KMS-11 (cell line): Measurements from ENCODE around the gene IQSEC1.

ENCODE experiments used
- H2AFZ ChIP-seq: fragments of 200-600 bp; sonication (generic); 2 replicates; pipeline ENCODE4 v1.6.1; 2016; ENCODE audit warnings: antibody characterized with exemption, mixed run types, low read depth
- H3K27ac ChIP-seq: fragments of 200-600 bp; sonication (generic); 2 replicates; pipeline ENCODE4 v1.6.1; 2016; ENCODE audit warnings: mild to moderate bottlenecking, mixed run types
- H3K27me3 ChIP-seq: fragments of 200-600 bp; sonication (generic); 2 replicates; pipeline ENCODE4 v1.6.1; 2017; ENCODE audit warnings: mild to moderate bottlenecking, low read depth, mixed run types, moderate library complexity; ENCODE audit not compliant: insufficient read depth
- H3K36me3 ChIP-seq: fragments of 200-600 bp; sonication (generic); 2 replicates; pipeline ENCODE4 v1.6.1; 2017; ENCODE audit warnings: mild to moderate bottlenecking, mixed run types; ENCODE audit not compliant: insufficient read depth
- H3K4me1 ChIP-seq: fragments of 200-600 bp; sonication (generic); 2 replicates; pipeline ENCODE4 v1.6.1; 2016; ENCODE audit warnings: mild to moderate bottlenecking, low read depth, mixed run types; ENCODE audit not compliant: poor library complexity, severe bottlenecking
- H3K4me2 ChIP-seq: fragments of 200-600 bp; sonication (generic); 2 replicates; pipeline ENCODE4 v1.7.0; 2016; ENCODE audit warnings: mild to moderate bottlenecking, mixed run types
- H3K4me3 ChIP-seq: fragments of 200-600 bp; sonication (generic); IDR thresholded peaks from 2 replicates; pipeline ENCODE4 v1.6.1; 2017; ENCODE audit warnings: low read depth, low read length, mixed read lengths; ENCODE audit not compliant: insufficient read depth
- H3K79me2 ChIP-seq: fragments of 200-600 bp; sonication (generic); 2 replicates; pipeline ENCODE4 v1.6.1; 2016; ENCODE audit warnings: low read depth, mixed run types; ENCODE audit not compliant: insufficient read depth
- H3K9ac ChIP-seq: fragments of 200-600 bp; sonication (generic); 2 replicates; pipeline ENCODE4 v1.6.1; 2016; ENCODE audit warnings: mild to moderate bottlenecking, mixed run types
- H4K20me1 ChIP-seq: fragments of 200-600 bp; sonication (generic); 2 replicates; pipeline ENCODE4 v1.6.1; 2016; ENCODE audit warnings: mild to moderate bottlenecking, mixed run types; ENCODE audit not compliant: insufficient read depth
- CTCF ChIP-seq: fragments of 200-600 bp; sonication (generic); conservative IDR thresholded peaks from 2 replicates; pipeline ENCODE4 v1.6.1; 2017; ENCODE audit warnings: low read depth, mild to moderate bottlenecking, antibody characterized with exemption, low read length, moderate library complexity, mixed read lengths

IQSEC1 gene

DNA sequence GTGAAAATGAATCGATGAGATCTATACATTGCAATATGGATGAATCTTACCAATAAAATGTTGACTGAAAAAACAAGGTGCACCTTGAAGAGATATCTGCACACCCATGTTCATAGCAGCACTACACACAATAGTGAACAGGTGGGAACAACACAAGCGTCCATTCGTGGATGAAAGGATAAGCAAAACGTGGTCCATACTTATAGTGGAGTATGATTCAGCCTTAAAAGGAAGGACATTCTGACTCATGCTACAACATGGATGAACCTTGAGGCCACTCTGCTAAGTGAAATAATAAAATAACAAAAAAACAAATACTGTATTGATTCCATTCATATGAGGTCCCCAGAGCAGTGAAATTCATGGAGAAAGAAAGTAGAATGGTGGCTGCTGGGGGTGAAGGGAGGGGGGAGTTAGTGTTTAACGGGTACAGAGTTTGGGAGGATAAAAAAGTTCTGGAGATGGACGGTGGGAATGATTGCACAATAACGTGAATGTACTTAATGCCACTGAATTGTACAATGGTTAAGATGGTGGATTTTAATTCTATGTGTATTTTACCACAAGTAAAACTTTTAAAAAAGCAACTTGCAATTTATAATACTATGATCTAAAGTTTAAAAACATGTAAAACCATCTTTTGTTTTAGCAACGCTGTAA is 35.6 kb downstream of the IQSEC1 start:
- Histone ChIP-seq H3K27ac (no peak overlapping the region), H3K4me2 (no peak overlapping the region), H3K36me3 (no peaks in the 10 kb centered on the region), H3K9ac (no peak overlapping the region), H3K4me3 (no peak overlapping the region), H3K4me1 (peaks cover 25% of the 10 kb centered on the region), H3K79me2 (no peaks in the 10 kb centered on the region), H4K20me1 (no peaks in the 10 kb centered on the region), H2AFZ (no peak overlapping the region), H3K27me3 (no peaks in the 10 kb centered on the region)
- TF ChIP-seq CTCF = no peak

DNA sequence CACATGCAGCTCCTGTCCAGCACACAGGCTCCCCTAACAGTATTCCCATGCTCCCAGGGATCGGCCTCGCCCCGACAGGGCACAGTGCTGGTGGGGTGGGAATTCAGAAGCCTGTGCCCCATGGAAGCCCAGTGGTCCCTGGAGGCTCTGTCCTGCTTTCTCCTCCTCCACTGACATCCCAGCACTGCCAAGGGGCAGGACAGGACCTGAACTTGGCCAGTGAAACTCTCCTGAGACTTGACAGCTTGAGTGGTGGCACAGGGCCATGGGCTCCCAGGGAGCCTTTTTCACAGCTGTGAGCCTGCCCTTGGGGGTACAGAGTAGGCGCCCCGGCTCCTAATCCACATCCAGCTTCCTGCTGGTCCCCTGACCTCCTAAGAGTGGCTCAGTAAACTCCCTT is 38.4 kb downstream of the IQSEC1 start:
- no peak overlapping the region for H3K4me3 ChIP-seq
- H3K79me2 ChIP-seq = no peaks in the 10 kb centered on the region
- H3K9ac ChIP-seq = no peak overlapping the region
- no peak overlapping the region for H3K27ac ChIP-seq
- H3K27me3 ChIP-seq = no peaks in the 10 kb centered on the region
- H2AFZ ChIP-seq = no peak overlapping the region
- peaks cover 11% of the 10 kb centered on the region for H3K4me1 ChIP-seq
- no peak overlapping the region for H3K4me2 ChIP-seq
- no peaks in the 10 kb centered on the region for H4K20me1 ChIP-seq
- TF ChIP-seq CTCF = no peak
- no peaks in the 10 kb centered on the region for H3K36me3 ChIP-seq

DNA sequence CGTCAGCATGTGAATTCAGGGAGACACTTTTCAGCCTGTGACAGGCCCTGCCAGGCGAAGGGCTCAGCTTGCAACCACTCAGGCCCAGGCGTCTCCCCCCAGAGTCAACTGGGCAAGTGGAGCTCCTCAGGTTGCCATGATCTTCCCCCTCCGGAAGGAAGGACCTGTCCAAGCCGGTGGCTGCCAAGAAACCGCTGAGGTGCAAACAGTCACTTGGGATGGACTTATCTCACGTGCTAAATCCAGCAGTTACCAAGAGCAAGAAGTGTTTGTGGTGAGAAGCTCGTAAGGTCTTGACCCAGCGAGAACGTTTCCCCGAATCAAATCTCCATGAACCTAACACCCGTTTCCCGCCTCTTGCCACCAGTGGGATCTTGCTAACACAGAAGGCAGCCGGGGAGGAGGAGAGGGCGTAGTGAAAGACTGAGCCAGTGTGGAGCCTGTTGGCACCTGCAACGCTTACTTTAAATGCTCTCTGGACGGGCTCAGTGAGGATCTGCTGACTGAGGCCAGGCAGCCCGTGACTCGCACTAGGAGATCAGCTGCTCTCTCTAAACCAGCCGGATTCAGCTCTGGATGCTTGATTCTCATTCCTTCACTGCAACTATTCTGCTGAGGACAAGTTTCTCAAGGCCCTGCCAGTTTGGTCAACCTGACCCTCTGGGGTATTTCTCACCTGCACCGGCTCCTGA is 39.0 kb downstream of the IQSEC1 start:
- Histone ChIP-seq H2AFZ (no peak overlapping the region), H4K20me1 (no peaks in the 10 kb centered on the region), H3K9ac (no peak overlapping the region), H3K27ac (no peak overlapping the region), H3K4me3 (no peak overlapping the region), H3K79me2 (no peaks in the 10 kb centered on the region), H3K27me3 (no peaks in the 10 kb centered on the region), H3K4me1 (peaks cover 5% of the 10 kb centered on the region), H3K4me2 (no peak overlapping the region), H3K36me3 (no peaks in the 10 kb centered on the region)
- no peak for TF ChIP-seq CTCF

DNA sequence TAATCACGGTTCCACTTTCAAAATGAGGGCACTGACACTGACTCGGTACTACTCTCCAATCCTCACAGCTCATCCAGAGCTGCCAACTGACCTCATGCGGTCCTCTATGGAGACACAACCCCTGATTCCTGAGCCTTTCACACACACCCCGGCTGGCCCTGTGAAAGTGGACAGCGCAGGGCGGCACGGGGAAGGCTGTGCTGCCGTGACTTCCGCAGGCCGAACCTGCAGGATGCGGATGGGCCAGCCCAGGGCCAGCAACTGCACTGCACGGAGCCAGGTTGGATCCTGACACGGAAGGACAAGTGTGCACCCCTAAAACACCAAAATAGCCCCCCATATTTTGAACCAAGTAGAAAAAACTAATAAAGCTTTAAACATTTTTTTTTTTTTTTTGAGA is 41.0 kb downstream of the IQSEC1 start:
- Histone ChIP-seq H4K20me1 (no peaks in the 10 kb centered on the region), H3K27me3 (no peaks in the 10 kb centered on the region), H3K4me3 (no peak overlapping the region), H2AFZ (no peak overlapping the region), H3K36me3 (no peaks in the 10 kb centered on the region), H3K4me1 (no peaks in the 10 kb centered on the region), H3K79me2 (no peaks in the 10 kb centered on the region), H3K4me2 (no peak overlapping the region), H3K27ac (no peak overlapping the region), H3K9ac (no peak overlapping the region)
- no peak for TF ChIP-seq CTCF
